Measurements from ENCODE around the gene ZBTB8B. TPM values are rescaled to one million over a fixed set of nuclear protein-coding genes. Genes with fewer than 3 reads are reported as not detected.

The ZBTB8B gene
- total RNA-seq, 1 experiment from 2014 or later: 0.08 TPM

DNA sequence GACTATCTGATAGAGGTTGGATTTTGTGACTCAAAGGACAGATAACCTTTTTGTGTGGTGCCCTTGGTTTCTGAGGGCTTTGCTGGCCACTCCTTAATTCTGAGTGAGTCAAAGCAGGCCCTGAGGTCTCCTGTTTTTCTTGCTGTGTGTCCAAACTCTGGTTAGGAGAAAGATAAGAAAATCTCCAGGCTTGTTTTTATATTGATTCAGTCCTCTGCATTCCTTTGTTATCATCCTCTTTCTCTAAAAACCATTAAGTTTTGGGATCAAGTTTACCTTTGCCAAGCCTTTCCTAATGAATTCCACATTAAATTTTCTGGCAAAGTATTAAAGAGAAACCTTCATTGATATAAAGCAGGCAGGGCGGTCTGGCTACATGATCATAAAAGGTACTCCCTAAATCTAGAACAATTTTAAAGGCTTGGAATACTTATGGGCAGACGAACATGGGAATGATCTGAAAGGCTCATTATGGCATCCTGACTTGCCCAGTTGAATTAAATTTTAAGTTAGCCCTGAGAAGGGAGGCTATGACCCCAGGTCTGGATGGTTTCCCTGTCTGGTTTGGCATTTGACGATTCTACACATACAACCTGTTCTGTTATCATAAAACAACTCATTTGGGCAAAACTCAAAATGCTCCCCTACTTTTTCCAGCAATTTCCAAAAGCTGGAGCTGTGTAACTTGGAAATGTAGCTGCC, 20.8 kb downstream of the ZBTB8B start:
- BruUV-seq (replicated peaks): no TSS peak
- CTCF ChIA-PET: no interaction called here
- Histone ChIP-seq H3K27me3 (ENCODE audit: control insufficient read depth, insufficient read depth, low read length) (no peaks in the 10 kb centered on the region; the same call in 1 of the 2 replicates), H3K36me3 (ENCODE audit: control insufficient read depth, insufficient read depth, low read length) (no peaks in the 10 kb centered on the region), H3K27ac (ENCODE audit: low read length) (no peak overlapping the region), H3K9me3 (ENCODE audit: control insufficient read depth, insufficient read depth, low read depth, low read length) (no peaks in the 10 kb centered on the region), H3K4me1 (ENCODE audit: control insufficient read depth, insufficient read depth, low read length) (no peaks in the 10 kb centered on the region), H3K4me3 (ENCODE audit: low read depth in 2 of 2, low read length in 2 of 2) (no peak overlapping the region)
- DNase-seq (ENCODE audit: low read depth, low spot score) (no peak), ATAC-seq (no peak)
- TF ChIP-seq, protein P1, sequence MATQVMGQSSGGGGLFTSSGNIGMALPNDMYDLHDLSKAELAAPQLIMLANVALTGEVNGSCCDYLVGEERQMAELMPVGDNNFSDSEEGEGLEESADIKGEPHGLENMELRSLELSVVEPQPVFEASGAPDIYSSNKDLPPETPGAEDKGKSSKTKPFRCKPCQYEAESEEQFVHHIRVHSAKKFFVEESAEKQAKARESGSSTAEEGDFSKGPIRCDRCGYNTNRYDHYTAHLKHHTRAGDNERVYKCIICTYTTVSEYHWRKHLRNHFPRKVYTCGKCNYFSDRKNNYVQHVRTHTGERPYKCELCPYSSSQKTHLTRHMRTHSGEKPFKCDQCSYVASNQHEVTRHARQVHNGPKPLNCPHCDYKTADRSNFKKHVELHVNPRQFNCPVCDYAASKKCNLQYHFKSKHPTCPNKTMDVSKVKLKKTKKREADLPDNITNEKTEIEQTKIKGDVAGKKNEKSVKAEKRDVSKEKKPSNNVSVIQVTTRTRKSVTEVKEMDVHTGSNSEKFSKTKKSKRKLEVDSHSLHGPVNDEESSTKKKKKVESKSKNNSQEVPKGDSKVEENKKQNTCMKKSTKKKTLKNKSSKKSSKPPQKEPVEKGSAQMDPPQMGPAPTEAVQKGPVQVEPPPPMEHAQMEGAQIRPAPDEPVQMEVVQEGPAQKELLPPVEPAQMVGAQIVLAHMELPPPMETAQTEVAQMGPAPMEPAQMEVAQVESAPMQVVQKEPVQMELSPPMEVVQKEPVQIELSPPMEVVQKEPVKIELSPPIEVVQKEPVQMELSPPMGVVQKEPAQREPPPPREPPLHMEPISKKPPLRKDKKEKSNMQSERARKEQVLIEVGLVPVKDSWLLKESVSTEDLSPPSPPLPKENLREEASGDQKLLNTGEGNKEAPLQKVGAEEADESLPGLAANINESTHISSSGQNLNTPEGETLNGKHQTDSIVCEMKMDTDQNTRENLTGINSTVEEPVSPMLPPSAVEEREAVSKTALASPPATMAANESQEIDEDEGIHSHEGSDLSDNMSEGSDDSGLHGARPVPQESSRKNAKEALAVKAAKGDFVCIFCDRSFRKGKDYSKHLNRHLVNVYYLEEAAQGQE (IDR thresholded peaks at IDR 0.05; ENCODE audit: insufficient read depth in 1 of 2, low read depth in 2 of 2, low read length in 1 of 2): no peak
- TF ChIP-seq POLR2AphosphoS5 (IDR thresholded peaks at IDR 0.05; ENCODE audit: low read depth, low read length): no peak
- TF ChIP-seq SIN3A (IDR thresholded peaks at IDR 0.05; ENCODE audit: borderline replicate concordance, insufficient read depth, low read depth, low read length): no peak
- TF ChIP-seq, protein P2, sequence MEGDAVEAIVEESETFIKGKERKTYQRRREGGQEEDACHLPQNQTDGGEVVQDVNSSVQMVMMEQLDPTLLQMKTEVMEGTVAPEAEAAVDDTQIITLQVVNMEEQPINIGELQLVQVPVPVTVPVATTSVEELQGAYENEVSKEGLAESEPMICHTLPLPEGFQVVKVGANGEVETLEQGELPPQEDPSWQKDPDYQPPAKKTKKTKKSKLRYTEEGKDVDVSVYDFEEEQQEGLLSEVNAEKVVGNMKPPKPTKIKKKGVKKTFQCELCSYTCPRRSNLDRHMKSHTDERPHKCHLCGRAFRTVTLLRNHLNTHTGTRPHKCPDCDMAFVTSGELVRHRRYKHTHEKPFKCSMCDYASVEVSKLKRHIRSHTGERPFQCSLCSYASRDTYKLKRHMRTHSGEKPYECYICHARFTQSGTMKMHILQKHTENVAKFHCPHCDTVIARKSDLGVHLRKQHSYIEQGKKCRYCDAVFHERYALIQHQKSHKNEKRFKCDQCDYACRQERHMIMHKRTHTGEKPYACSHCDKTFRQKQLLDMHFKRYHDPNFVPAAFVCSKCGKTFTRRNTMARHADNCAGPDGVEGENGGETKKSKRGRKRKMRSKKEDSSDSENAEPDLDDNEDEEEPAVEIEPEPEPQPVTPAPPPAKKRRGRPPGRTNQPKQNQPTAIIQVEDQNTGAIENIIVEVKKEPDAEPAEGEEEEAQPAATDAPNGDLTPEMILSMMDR (IDR thresholded peaks at IDR 0.05): no peak
- TF ChIP-seq TCF7L2 (IDR thresholded peaks at IDR 0.05; ENCODE audit: low read depth, low read length): no peak
- POLR2A ChIA-PET: no interaction called here
- in situ Hi-C loops (cut with HindIII; ENCODE audit: low pct_unique_long_range_greater_than_20kb, low sequenced_read_pairs): no loop called here
- intact Hi-C loops (cut with micrococcal nuclease; ENCODE audit: unreplicated experiment): no loop called here

DNA sequence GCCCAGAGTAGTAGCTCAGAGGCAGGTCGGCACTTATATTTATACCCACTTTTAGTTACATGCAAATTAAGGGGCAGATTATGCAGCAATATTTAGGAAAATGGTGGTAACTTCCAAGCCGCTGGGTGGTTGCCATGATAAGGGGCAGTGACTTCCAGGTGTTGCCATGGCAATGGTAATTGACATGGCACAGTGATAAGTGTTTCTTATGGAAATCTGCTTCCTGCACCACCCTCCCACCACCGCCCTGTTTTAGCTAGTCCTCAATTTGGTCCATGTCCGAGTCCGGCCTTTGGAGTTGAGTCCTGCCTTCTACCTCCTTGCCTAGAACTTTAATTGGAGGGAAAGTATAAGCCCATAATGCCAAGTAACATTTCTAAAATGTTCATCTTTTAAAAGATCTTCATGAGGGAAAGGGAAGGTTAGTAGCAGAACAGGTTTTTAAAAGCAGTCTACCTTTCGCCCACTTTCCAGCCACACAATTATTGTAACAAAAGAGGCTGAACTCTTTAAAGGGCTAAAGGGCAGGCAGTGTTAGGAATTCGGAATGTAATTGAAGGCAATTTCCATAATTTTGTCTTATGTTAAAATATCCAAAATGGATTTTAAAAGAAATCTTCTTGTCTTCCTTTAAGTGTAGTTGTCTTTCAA, 21.7 kb downstream of the ZBTB8B start:
- no peak for ATAC-seq
- Histone ChIP-seq H3K36me3 (ENCODE audit: control insufficient read depth, insufficient read depth, low read length) (no peaks in the 10 kb centered on the region), H3K27ac (ENCODE audit: low read length) (no peak overlapping the region), H3K4me1 (ENCODE audit: control insufficient read depth, insufficient read depth, low read length) (no peaks in the 10 kb centered on the region), H3K27me3 (ENCODE audit: control insufficient read depth, insufficient read depth, low read length) (no peaks in the 10 kb centered on the region; the same call in 1 of the 2 replicates), H3K9me3 (ENCODE audit: control insufficient read depth, insufficient read depth, low read depth, low read length) (no peaks in the 10 kb centered on the region), H3K4me3 (ENCODE audit: low read depth in 2 of 2, low read length in 2 of 2) (no peak overlapping the region)
- TF ChIP-seq SIN3A (IDR thresholded peaks at IDR 0.05; ENCODE audit: borderline replicate concordance, insufficient read depth, low read depth, low read length) (no peak), TCF7L2 (IDR thresholded peaks at IDR 0.05; ENCODE audit: low read depth, low read length) (no peak), POLR2AphosphoS5 (IDR thresholded peaks at IDR 0.05; ENCODE audit: low read depth, low read length) (no peak)
- TF ChIP-seq, protein P1 (IDR thresholded peaks at IDR 0.05; ENCODE audit: insufficient read depth in 1 of 2, low read depth in 2 of 2, low read length in 1 of 2): no peak
- TF ChIP-seq, protein P2 (IDR thresholded peaks at IDR 0.05): no peak
- intact Hi-C loops (cut with micrococcal nuclease; ENCODE audit: unreplicated experiment) (no loop called here), in situ Hi-C loops (cut with HindIII; ENCODE audit: low pct_unique_long_range_greater_than_20kb, low sequenced_read_pairs) (no loop called here)
- POLR2A ChIA-PET: no interaction called here
- CTCF ChIA-PET: no interaction called here
- no TSS peak for BruUV-seq (replicated peaks)
- no peak for DNase-seq (ENCODE audit: low read depth, low spot score)

Measured in Panc1 (cell line).